HEK293 (cell line): Measurements from ENCODE around the gene RBM17.

Experiments used
- CTCF ChIP-seq: fragments of 450-650 bp; formaldehyde crosslinking; IDR thresholded peaks from 2 replicates; pipeline ENCODE4 v1.5.1; 2016; ENCODE audit warnings: missing biosample characterization, missing genetic modification characterization
- GLIS1 ChIP-seq: fragments of 450-650 bp; formaldehyde crosslinking; IDR thresholded peaks from 2 replicates; pipeline ENCODE4 v1.5.1; 2016; ENCODE audit warnings: missing biosample characterization, missing genetic modification characterization
- KLF1 ChIP-seq: fragments of 450-650 bp; formaldehyde crosslinking; IDR thresholded peaks from 2 replicates; pipeline ENCODE4 v1.5.1; 2016; ENCODE audit warnings: missing biosample characterization, missing genetic modification characterization
- KLF17 ChIP-seq: fragments of 450-650 bp; formaldehyde crosslinking; IDR thresholded peaks from 2 replicates; pipeline ENCODE4 v1.5.1; 2016; ENCODE audit warnings: missing biosample characterization, missing genetic modification characterization
- KLF8 ChIP-seq: fragments of 450-650 bp; formaldehyde crosslinking; IDR thresholded peaks from 2 replicates; pipeline ENCODE4 v1.5.1; 2016; ENCODE audit warnings: missing biosample characterization, missing genetic modification characterization
- MEIS1 ChIP-seq: sonication (generic); formaldehyde crosslinking; IDR thresholded peaks from 2 replicates; pipeline ENCODE4 v1.8.1; 2022; ENCODE audit warnings: missing genetic modification reagents, mild to moderate bottlenecking, borderline replicate concordance
- YY1 ChIP-seq: fragments of 450-650 bp; formaldehyde crosslinking; IDR thresholded peaks from 2 replicates; pipeline ENCODE4 v1.5.1; 2018; ENCODE audit warnings: missing biosample characterization, missing genetic modification characterization
- ZBTB10 ChIP-seq: fragments of 450-650 bp; formaldehyde crosslinking; IDR thresholded peaks from 2 replicates; pipeline ENCODE4 v1.5.1; 2016; ENCODE audit warnings: missing biosample characterization, missing genetic modification characterization
- ZFHX2 ChIP-seq: fragments of 450-650 bp; formaldehyde crosslinking; conservative IDR thresholded peaks from 2 replicates; pipeline ENCODE4 v1.5.1; 2016; ENCODE audit warnings: missing biosample characterization, missing genetic modification characterization
- ZFP41 ChIP-seq: fragments of 450-650 bp; formaldehyde crosslinking; IDR thresholded peaks from 2 replicates; pipeline ENCODE4 v1.5.1; 2016; ENCODE audit warnings: missing biosample characterization, missing genetic modification characterization, borderline replicate concordance
- ZNF146 ChIP-seq: fragments of 450-650 bp; formaldehyde crosslinking; IDR thresholded peaks from 2 replicates; pipeline ENCODE4 v1.5.1; 2016; ENCODE audit warnings: missing biosample characterization, missing genetic modification characterization
- ZNF174 ChIP-seq: fragments of 450-650 bp; formaldehyde crosslinking; IDR thresholded peaks from 2 replicates; pipeline ENCODE4 v1.5.0; 2017; ENCODE audit warnings: missing biosample characterization, mild to moderate bottlenecking, missing genetic modification characterization
- ZNF223 ChIP-seq: fragments of 450-650 bp; formaldehyde crosslinking; IDR thresholded peaks from 2 replicates; pipeline ENCODE4 v1.5.1; 2016; ENCODE audit warnings: missing biosample characterization, missing genetic modification characterization
- ZNF239 ChIP-seq: fragments of 450-650 bp; formaldehyde crosslinking; IDR thresholded peaks from 2 replicates; pipeline ENCODE4 v1.5.1; 2016; ENCODE audit warnings: missing biosample characterization, missing genetic modification characterization
- ZNF292 ChIP-seq: fragments of 450-650 bp; formaldehyde crosslinking; IDR thresholded peaks from 2 replicates; pipeline ENCODE4 v1.5.1; 2016; ENCODE audit warnings: low read depth, missing biosample characterization, missing genetic modification characterization, borderline replicate concordance
- ZNF433 ChIP-seq: fragments of 450-650 bp; formaldehyde crosslinking; IDR thresholded peaks from 2 replicates; pipeline ENCODE4 v1.5.1; 2016; ENCODE audit warnings: missing biosample characterization, missing genetic modification characterization, low read depth
- ZNF521 ChIP-seq: fragments of 450-650 bp; formaldehyde crosslinking; IDR thresholded peaks from 2 replicates; pipeline ENCODE4 v1.5.1; 2017; ENCODE audit warnings: missing biosample characterization, mild to moderate bottlenecking, missing genetic modification characterization
- ZNF530 ChIP-seq: fragments of 450-650 bp; formaldehyde crosslinking; IDR thresholded peaks from 2 replicates; pipeline ENCODE4 v1.5.1; 2016; ENCODE audit warnings: low read depth, missing biosample characterization, missing genetic modification characterization
- ZNF558 ChIP-seq: fragments of 450-650 bp; formaldehyde crosslinking; IDR thresholded peaks from 2 replicates; pipeline ENCODE4 v1.5.1; 2016; ENCODE audit warnings: missing biosample characterization, missing genetic modification characterization
- ZNF596 ChIP-seq: fragments of 450-650 bp; IDR thresholded peaks from 2 replicates; pipeline ENCODE4 v1.5.0; 2018; ENCODE audit warnings: missing biosample characterization, mild to moderate bottlenecking, missing genetic modification characterization, moderate library complexity
- ZNF623 ChIP-seq: fragments of 450-650 bp; formaldehyde crosslinking; IDR thresholded peaks from 2 replicates; pipeline ENCODE4 v1.5.1; 2016; ENCODE audit warnings: missing biosample characterization, missing genetic modification characterization
- ZNF660 ChIP-seq: fragments of 450-650 bp; IDR thresholded peaks from 2 replicates; pipeline ENCODE4 v1.5.1; 2018; ENCODE audit warnings: missing biosample characterization, mild to moderate bottlenecking, missing genetic modification characterization
- ZNF785 ChIP-seq: fragments of 450-650 bp; formaldehyde crosslinking; IDR thresholded peaks from 2 replicates; pipeline ENCODE4 v1.5.1; 2016; ENCODE audit warnings: missing biosample characterization, missing genetic modification characterization
- ZSCAN16 ChIP-seq: fragments of 450-650 bp; formaldehyde crosslinking; IDR thresholded peaks from 2 replicates; pipeline ENCODE4 v1.5.1; 2016; ENCODE audit warnings: missing biosample characterization, missing genetic modification characterization
- ZSCAN4 ChIP-seq: fragments of 450-650 bp; formaldehyde crosslinking; IDR thresholded peaks from 2 replicates; pipeline ENCODE4 v1.5.1; 2017; ENCODE audit warnings: missing biosample characterization, missing genetic modification characterization
- TF ChIP-seq, protein P1 (sequence below): fragments of 450-650 bp; formaldehyde crosslinking; IDR thresholded peaks from 2 replicates; pipeline ENCODE4 v1.5.1; 2016; ENCODE audit warnings: missing biosample characterization, missing genetic modification characterization
- TF ChIP-seq, protein P2 (sequence below): fragments of 450-650 bp; formaldehyde crosslinking; optimal IDR thresholded peaks from 2 replicates; pipeline ENCODE3; 2016; ENCODE audit warnings: missing biosample characterization, mild to moderate bottlenecking, missing genetic modification characterization

RBM17 gene

GRCh38 chr10:6163364-6164270 is 74.8 kb downstream of the RBM17 start (continued):
- TF ChIP-seq ZSCAN16 (no peak), ZFP41 (tag by site-specific recombination) (no peak), ZNF521 (no peak), ZNF623 (tag by site-specific recombination) (no peak), ZNF146 (tag by site-specific recombination) (no peak), ZNF660 (tag by site-specific recombination) (peak; percentile 72), KLF17 (peak; percentile 52; the same call in 1 of the 2 replicates), ZNF785 (tag by site-specific recombination) (no peak), ZNF596 (tag by site-specific recombination) (no peak), ZNF223 (tag by site-specific recombination) (no peak), ZFHX2 (peak; percentile 49), ZBTB10 (tag by site-specific recombination) (no peak), ZNF174 (tag by site-specific recombination) (no peak), ZNF433 (tag by site-specific recombination) (no peak), ZNF558 (tag by site-specific recombination) (no peak), KLF8 (tag by site-specific recombination) (peak; percentile 69), ZNF292 (tag by site-specific recombination) (no peak), ZSCAN4 (tag by site-specific recombination) (no peak), YY1 (tag by site-specific recombination) (0 out of 2 replicates have a peak, but pooled peaks have one; percentile 39), MEIS1 (CRISPR knock-in tag) (0 out of 2 replicates have a peak, but pooled peaks have one; percentile 35), ZNF530 (no peak), GLIS1 (tag by site-specific recombination) (peak; percentile 74; the same call in 1 of the 2 replicates), ZNF239 (tag by site-specific recombination) (no peak), KLF1 (tag by site-specific recombination) (peak; percentile 62), CTCF (no peak)
- TF ChIP-seq, protein P1, sequence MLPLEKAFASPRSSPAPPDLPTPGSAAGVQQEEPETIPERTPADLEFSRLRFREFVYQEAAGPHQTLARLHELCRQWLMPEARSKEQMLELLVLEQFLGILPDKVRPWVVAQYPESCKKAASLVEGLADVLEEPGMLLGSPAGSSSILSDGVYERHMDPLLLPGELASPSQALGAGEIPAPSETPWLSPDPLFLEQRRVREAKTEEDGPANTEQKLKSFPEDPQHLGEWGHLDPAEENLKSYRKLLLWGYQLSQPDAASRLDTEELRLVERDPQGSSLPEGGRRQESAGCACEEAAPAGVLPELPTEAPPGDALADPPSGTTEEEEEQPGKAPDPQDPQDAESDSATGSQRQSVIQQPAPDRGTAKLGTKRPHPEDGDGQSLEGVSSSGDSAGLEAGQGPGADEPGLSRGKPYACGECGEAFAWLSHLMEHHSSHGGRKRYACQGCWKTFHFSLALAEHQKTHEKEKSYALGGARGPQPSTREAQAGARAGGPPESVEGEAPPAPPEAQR = no peak
- TF ChIP-seq, protein P2, sequence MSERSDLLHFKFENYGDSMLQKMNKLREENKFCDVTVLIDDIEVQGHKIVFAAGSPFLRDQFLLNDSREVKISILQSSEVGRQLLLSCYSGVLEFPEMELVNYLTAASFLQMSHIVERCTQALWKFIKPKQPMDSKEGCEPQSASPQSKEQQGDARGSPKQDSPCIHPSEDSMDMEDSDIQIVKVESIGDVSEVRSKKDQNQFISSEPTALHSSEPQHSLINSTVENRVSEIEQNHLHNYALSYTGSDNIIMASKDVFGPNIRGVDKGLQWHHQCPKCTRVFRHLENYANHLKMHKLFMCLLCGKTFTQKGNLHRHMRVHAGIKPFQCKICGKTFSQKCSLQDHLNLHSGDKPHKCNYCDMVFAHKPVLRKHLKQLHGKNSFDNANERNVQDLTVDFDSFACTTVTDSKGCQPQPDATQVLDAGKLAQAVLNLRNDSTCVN (tag by site-specific recombination) = peak; percentile 92
